ES-I3 (cell line): ENCODE measurements around the gene LIN52.

Experiments
- H3K36me3 ChIP-seq: 2 replicates; pipeline ENCODE4 v1.6.1; 2013; ENCODE audit warnings: mild to moderate bottlenecking, low read length, control low read depth, moderate library complexity; ENCODE audit not compliant: insufficient read depth
- H3K4me1 ChIP-seq: 2 replicates; pipeline ENCODE4 v1.6.1; 2013; ENCODE audit warnings: mild to moderate bottlenecking, control low read depth, low read length; ENCODE audit not compliant: insufficient read depth
- H3K9ac ChIP-seq: 2 replicates; pipeline ENCODE4 v1.6.1; 2013; ENCODE audit warnings: low read depth, mild to moderate bottlenecking, low read length, moderate library complexity
- H3K9me3 ChIP-seq: 2 replicates; pipeline ENCODE4 v1.6.1; 2013; ENCODE audit warnings: mild to moderate bottlenecking, low read length, moderate library complexity; ENCODE audit not compliant: control insufficient read depth, insufficient read depth

The LIN52 gene, protein sequence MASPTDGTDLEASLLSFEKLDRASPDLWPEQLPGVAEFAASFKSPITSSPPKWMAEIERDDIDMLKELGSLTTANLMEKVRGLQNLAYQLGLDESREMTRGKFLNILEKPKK

DNA sequence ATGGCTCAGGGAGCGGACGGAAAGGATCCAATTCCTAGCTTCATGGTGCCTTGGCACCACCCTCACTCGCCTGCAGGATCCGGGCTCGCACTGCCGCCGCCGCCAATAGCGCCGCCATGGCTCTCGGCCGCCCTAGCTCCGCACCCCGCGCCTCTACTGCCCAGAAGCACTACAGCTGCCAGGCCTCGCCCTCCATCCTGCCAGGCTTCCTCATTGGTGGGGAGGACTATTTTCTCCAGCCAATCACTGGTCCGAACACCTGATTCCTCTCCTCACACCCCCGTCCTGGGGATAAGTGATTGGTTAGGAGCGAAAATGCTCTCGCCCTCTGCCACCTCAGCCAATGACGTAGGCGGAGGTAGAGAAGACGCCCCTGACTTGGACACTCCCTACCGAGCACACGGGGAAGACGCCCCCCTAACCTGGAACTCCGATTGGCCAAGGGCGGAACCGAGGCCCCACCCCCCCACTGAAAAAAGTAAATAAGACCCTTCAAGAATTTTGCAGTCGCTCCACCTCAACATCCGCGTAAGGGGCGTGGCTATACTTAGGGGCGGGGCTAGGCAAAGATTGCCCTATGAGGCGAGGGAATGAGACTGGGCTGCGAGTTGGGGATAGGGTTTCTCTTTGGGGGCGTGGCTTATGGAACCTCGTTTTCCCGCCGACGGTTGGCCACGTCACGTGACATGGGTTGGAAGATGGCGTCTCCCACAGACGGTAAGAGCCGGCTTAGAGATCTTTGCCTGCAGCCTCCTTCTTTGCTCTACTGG, at the start of gene LIN52, which contains the start of gene ALDH6A1:
TSS of gene LIN52 (plus strand) at position 680 of the 770 bp plus-strand sequence. CDS start at position 699, 19 bp downstream.
TSS of gene ALDH6A1 (minus strand) at position 177 of the 770 bp plus-strand sequence. CDS start at position 118, 59 bp downstream.
- no peaks in the 10 kb centered on the region for H3K36me3 ChIP-seq
- 0 out of 2 replicates have a peak, but pooled peaks cover 5% of the 10 kb centered on the region for H3K4me1 ChIP-seq
- H3K9ac ChIP-seq, result peak within 1 kb of the TSS; percentile 90
- H3K9me3 ChIP-seq, result no peaks in the 10 kb centered on the region

DNA sequence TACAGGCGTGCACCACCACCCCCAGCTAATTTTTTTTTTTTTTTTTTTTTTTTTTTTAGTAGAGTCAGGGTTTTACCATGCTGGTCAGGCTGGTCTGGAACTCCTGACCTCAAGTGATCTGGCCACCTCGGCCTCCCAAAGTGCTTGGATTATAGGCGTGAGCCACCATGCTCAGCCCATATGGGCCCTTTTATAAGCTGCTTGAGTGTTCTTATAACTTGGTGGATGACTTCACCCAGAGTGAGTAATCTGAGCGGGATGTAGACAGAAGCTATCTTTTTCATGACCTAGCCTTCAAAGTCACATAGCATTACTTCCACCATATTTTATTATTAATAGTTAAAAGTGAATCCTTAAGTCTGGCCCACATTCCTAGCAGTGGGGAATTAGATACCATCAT, 49.2 kb upstream of the LIN52 start:
- H3K9me3 ChIP-seq, result no peaks in the 10 kb centered on the region
- H3K36me3 ChIP-seq, result no peaks in the 10 kb centered on the region
- H3K4me1 ChIP-seq, result no peaks in the 10 kb centered on the region
- no peak overlapping the region for H3K9ac ChIP-seq

DNA sequence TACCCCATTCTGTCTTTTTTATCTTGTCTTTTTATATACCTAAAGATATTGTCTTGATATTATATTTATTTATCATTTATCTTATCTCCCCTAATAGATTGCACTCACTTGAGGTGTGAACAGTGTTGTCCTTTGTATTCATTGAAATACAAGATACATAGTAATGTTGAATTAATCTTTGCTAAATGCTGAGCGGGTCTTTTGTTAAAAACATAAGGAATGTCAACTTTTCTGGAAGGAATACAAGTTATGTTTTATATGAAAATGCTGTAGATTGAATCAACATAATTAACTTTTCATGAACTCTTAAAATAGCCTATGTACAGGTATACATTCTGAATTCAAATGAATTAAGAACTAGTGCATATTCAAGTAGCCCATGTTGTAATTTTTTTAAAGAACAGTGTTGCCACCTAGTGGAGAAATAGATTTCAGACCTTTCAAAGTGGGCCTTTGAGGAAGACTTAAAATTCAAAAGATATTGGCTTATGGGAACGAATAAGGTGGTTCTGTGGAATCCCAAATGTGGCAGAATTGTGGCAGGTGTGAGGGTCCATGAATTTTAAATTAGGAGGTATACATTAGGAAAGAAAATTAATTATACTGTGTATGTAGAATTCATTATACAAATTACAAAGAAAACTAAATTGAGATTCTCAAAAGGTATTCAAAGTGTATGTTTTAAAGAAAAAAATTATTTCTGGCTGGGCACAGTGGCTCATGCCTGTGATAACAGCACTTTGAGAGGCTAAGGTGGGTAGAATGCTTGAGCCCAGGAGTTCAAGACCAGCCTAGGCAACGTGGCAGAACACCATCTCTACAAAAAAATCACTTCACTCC, 46.5 kb upstream of the LIN52 start:
- H3K9me3 ChIP-seq, result no peaks in the 10 kb centered on the region
- H3K4me1 ChIP-seq, result no peaks in the 10 kb centered on the region

DNA sequence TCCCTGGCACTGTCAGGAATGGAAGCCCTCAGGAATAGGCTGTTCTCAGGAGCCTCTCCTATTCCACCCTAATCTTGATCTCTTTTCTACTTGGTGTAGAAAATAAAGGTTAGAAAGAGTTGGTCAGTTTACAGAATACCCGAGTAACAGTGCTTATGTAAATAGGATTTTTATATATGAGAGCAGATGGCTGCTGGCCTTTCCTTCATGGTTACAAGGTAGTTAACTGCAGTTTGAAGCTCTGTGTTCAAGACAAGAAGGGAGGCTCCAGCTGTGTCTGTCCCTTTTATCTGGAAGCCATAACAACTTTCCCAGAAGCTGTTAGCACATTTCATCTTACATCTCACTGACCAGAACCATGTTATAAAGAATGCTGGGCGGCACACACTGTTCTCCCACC, 42.5 kb upstream of the LIN52 start:
- H3K9me3 ChIP-seq, result no peaks in the 10 kb centered on the region
- H3K36me3 ChIP-seq, result no peaks in the 10 kb centered on the region
- no peak overlapping the region for H3K9ac ChIP-seq
- no peaks in the 10 kb centered on the region for H3K4me1 ChIP-seq

More for the DNA sequence above, 46.5 kb upstream of the LIN52 start:
- Histone ChIP-seq H3K36me3 (no peaks in the 10 kb centered on the region), H3K9ac (no peak overlapping the region)

DNA sequence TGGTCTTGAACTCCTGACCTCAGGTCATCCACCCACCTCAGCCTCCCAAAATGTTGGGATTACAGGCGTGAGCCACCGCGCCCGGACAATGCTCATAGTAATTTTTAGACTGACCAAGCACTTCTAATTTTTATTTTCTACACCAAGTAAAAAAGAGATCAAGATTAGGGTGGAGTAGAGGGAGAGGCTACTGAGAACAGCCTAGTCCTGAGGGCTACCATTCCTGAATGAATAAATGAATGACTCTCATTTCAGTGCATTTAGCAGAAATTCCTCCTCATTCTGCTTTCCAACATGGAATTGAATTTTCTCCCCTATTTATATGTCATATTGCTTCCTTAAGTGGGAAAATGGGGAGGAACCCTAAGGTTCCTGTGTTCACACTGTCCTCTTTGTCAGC, 39.2 kb upstream of the LIN52 start:
- Histone ChIP-seq H3K9ac (no peak overlapping the region), H3K4me1 (no peaks in the 10 kb centered on the region), H3K36me3 (no peaks in the 10 kb centered on the region), H3K9me3 (no peaks in the 10 kb centered on the region)

DNA sequence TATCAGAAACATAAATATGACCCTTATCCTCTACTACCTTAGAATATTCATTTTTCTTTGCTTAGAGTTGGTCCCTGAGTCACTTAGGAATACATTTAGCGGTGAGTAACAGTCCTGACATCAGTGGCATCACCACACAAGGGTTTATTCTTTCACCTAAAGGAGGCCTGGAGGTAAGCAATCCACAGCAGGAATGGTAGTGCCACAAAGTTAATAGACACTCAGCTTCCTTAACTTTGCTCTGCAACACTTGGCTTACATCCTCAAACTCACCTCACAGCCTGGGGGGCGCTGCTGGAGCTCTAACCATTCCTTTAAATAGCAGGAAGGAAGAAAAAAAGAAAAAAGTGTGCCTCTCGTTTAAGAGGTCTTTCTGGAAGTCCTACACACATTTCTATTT, 36.5 kb upstream of the LIN52 start:
- Histone ChIP-seq H3K9ac (no peak overlapping the region), H3K4me1 (no peaks in the 10 kb centered on the region), H3K9me3 (no peaks in the 10 kb centered on the region), H3K36me3 (no peaks in the 10 kb centered on the region)

DNA sequence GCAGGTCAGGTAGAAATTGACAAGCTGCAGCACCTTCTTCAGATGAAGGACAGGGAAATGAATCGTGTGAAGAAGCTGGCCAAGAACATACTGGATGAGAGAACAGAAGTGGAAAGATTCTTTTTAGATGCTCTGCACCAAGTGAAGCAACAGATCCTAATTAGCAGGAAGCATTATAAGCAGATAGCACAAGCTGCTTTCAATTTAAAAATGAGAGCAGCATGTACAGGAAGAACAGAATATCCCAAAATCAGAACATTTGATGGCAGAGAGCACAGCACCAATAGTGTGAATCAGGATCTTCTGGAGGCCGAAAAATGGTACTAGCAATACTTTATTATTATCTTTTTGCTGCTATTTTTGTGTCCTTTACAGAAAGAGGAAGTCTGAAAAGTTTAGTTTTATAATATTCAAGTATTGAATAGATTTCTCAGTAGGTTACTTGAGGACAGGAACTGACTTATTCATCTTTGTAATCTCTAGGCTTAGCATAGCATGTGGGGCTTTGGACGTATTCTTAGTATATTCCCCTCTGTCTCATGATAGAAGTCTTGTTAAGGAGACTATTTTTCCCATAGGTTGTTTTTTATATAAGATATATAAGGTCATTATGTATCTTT, 34.8 kb upstream of the LIN52 start:
- no peaks in the 10 kb centered on the region for H3K36me3 ChIP-seq
- H3K9me3 ChIP-seq, result no peaks in the 10 kb centered on the region
- H3K4me1 ChIP-seq, result no peaks in the 10 kb centered on the region
- H3K9ac ChIP-seq, result no peak overlapping the region

DNA sequence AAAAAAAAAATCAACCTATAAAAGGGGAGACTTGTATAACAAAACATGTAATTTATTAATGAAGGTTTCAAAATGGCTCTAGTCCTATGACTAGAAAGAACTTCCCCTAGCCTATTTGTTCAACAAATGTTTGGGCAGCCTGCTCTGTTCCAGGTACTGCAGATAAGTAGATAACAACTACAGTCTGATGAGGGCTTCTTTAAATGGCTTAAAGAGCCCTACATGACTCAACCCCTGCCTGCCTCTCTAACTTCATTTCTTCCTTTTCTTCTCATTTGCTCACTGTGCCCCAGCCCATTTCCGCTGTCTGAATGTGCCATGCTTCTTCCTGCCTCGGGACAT, 22.0 kb upstream of the LIN52 start:
- Histone ChIP-seq H3K36me3 (0 out of 2 replicates have a peak, but pooled peaks cover 2% of the 10 kb centered on the region), H3K4me1 (no peaks in the 10 kb centered on the region), H3K9ac (no peak overlapping the region)

DNA sequence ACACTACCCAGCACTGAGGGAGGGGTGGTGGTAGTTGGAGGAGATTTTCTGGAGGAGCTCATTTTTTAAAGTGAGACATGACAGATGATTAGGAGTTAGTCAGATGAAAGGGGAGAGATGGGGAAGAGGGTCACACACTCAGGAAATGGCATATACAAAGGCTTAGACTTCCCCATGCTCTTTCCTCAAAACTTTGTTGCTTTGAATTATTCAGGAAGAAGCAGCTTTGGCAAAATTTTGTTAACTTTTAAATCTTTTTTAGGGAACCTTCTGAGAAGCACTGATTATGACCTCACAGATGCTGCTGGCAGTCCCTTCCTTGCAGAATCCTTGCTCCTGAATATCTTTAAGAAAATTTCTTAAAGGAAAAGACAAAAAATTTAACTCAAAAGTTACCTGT, 20.3 kb upstream of the LIN52 start:
- Histone ChIP-seq H3K9ac (no peak overlapping the region), H3K9me3 (no peaks in the 10 kb centered on the region), H3K36me3 (0 out of 2 replicates have a peak, but pooled peaks cover 2% of the 10 kb centered on the region), H3K4me1 (no peaks in the 10 kb centered on the region)

More for the DNA sequence above, 22.0 kb upstream of the LIN52 start:
- H3K9me3 ChIP-seq, result no peaks in the 10 kb centered on the region

DNA sequence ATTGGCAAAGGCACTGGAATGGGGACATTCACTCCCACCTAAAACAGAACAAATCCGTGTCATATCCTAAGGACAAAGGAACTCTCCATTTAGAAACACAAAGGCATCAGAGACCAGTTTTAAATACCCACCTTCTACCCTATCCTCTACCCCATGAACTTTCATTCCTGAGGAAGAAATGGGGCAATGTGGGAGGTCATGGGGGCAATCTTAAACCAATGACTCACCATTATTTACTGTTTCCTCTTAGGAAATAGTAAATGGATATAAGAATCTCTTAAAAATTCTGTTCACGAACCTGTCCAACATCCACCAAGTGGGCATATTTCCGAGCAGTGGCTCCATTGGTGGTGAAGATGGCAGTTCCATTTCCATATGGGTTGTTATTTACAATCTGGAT, 19.9 kb upstream of the LIN52 start:
- 0 out of 2 replicates have a peak, but pooled peaks cover 2% of the 10 kb centered on the region for H3K36me3 ChIP-seq
- no peak overlapping the region for H3K9ac ChIP-seq
- H3K4me1 ChIP-seq, result no peaks in the 10 kb centered on the region
- H3K9me3 ChIP-seq, result no peaks in the 10 kb centered on the region

DNA sequence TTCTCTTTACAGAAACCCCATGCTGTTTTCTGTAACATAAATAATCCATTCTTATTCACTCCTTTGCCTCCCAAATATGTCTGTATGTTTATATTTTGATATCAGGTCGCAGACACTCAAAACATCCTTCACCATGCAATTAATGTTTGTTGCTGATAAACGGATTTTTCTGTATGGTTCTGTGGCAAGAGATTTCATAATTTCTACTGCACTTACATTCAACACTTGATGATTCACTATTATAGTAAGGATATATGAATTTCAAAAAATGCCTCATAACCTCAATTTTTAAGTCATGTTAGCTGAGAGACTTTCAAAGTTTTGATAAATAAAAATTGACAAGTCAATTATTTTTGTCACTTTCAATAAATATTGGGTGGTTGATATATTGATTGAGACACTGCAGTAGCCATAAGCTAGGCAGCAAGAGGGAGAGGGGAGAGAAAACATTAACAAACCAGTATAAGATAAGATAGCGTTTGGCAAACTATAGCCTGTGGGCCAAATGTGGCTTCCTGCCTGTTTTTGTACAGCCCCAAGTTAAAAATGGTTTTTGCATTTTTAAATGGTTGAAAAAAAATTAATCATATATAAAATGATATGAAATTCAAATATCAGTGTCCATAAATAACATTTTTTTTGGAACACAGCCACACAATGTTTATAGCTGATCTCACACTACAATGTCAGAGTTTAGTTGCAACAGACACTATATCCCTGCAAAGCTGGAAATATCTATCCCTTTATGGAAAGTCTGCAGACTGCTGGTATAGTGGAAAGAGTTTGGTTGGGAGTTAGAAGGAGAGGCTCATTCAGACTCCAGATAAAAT, 18.8 kb upstream of the LIN52 start:
- no peaks in the 10 kb centered on the region for H3K4me1 ChIP-seq
- no peak overlapping the region for H3K9ac ChIP-seq
- 0 out of 2 replicates have a peak, but pooled peaks cover 2% of the 10 kb centered on the region for H3K36me3 ChIP-seq
- no peaks in the 10 kb centered on the region for H3K9me3 ChIP-seq

DNA sequence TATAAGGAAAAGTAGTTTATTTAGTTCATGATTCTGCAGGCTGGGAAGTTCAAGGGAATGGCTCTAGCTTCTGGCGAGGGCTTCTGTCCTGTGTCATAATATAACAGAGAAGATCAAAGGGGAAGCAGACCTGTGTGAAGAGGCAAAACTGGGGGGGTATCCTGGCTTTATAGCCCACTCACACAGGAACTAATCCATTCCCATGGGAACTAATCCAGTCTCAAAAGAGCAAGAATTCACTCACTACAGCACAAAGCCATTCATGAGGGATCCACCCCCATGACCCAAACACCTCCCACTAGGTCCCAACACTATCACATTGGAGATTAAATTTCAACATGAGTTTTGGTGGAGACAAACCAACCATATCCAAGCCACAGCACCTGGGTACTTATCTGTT, 7.4 kb upstream of the LIN52 start:
- H3K9ac ChIP-seq, result no peak overlapping the region
- peaks cover 2% of the 10 kb centered on the region; the same call in 1 of the 2 replicates for H3K36me3 ChIP-seq
- no peaks in the 10 kb centered on the region for H3K4me1 ChIP-seq
- no peaks in the 10 kb centered on the region for H3K9me3 ChIP-seq

DNA sequence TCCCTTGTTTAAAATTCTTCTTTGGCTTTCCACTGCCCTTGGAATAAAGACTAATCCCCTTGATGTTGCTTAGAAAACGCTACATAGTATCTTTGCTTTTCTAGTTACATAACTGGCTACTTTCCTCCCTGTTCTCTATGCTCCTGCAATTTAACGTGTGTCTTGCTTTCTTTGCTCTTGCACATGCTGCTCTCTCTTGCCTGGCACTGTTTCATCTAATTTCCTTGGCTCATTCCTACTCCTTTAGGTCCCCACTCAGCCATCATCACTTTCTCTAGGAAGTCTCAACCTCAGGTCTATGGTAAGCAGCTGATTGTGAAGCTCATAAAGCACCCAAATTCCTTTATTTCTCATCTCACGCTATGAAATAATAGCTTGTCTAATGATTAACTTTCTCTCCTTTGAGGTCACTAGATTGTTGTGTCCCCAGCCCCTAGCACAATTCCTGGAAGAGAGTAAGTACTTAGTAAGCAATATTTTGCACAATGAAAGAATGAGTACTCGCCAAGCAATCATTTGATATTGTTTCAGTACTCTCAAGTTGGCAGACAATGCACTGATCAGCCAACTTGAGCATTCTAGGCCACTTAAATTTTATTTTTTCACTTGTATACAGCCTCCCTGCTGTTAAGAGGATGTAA, 3.8 kb upstream of the LIN52 start:
- Histone ChIP-seq H3K36me3 (no peaks in the 10 kb centered on the region), H3K4me1 (0 out of 2 replicates have a peak, but pooled peaks cover 3% of the 10 kb centered on the region), H3K9me3 (no peaks in the 10 kb centered on the region), H3K9ac (no peak overlapping the region)
